ENCODE data around the gene ARAP3. TPM values are rescaled to one million over a fixed set of nuclear protein-coding genes. Genes with fewer than 3 reads are reported as not detected.
"Not testable (repeated sequence)": the region's sequence is repeated elsewhere in the genome, so short reads cannot be mapped to it uniquely, and the experiment has no call there.

ARAP3 gene
- total RNA-seq, 1 donor from 2014 or later: 7.1 TPM

DNA sequence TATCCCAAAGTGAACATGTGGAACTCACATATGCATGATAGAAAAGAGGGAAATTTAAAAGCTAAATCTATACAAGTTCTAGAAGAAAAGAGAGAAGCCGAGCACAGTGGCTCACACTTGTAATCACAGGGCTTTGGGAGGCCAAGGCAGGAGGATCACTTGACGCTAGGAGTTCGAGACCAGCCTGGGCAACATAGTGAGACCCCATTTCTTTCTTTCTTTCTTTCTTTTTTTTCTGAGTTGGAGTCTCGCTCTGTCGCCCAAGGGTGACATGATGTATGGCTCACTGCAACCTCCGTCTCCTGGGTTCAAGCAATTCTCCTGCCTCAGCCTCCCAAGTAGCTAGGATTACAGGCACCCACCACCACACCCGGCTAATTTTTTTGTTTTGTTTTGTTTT, 72.1 kb downstream of the ARAP3 start:
- H3K36me3 Mint-ChIP-seq (ENCODE audit: low read depth): peaks cover 30% of the 10 kb centered on the region
- H3K9me3 Mint-ChIP-seq; H3K27me3 Mint-ChIP-seq (ENCODE audit: insufficient read depth); DNase-seq (ENCODE audit: low spot score): not testable (repeated sequence)
- peak overlapping the region; percentile 32 for H3K27ac Mint-ChIP-seq
- peaks cover 83% of the 10 kb centered on the region for H3K4me1 Mint-ChIP-seq (ENCODE audit: low read depth)
- intact Hi-C loops (cut with micrococcal nuclease): loop anchor here (10.0 kb wide), 2 partner anchors 1045 to 1205 kb away; partner anchors contain the start of genes ANKHD1, APBB3 and SLC35A4
- peak overlapping the region; percentile 37 for H3K4me3 Mint-ChIP-seq

DNA sequence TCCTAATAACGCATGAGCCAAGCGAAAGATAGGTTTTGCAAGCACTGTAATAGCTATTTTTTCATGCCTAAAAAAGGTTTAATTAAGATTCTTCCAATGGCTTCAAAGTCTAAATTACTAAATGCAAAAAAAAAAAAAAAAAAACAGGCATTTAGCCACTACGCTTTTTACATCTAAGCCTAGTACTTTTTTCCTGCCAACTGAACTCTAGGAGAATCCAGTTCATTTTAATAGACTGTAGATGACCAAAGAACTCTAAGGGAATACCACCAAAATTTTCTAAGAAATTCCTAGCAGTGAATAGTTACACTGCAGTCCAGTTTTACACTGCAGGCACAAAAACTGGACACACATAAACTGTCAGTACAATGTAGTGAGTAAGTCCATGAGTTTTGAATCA, 73.0 kb downstream of the ARAP3 start:
- H3K4me3 Mint-ChIP-seq: no peak overlapping the region
- H3K36me3 Mint-ChIP-seq (ENCODE audit: low read depth): peaks cover 30% of the 10 kb centered on the region

DNA sequence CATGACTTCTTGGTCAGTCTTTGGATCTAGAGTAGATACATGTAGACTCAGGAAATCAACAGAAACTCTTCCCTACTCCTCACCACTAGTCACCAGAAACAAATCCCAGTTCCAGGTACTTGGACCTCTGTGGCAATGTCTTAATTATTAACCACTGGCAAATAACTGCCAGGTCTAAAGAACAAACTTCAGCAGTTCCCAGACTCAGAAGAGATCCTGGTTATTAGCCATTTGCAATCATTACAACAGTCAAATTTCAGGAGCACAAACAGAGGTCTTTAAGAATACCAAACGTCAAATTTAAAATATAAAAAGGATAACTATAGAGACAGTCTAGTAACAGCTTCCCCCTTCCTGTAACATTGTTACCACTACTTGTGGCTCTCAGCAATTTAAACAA, 73.5 kb downstream of the ARAP3 start:
- Mint-ChIP-seq H3K27ac (peak overlapping the region; percentile 79), H3K36me3 (ENCODE audit: low read depth) (peaks cover 30% of the 10 kb centered on the region), H3K4me3 (peak overlapping the region; percentile 43), H3K9me3 (no peaks in the 10 kb centered on the region), H3K27me3 (ENCODE audit: insufficient read depth) (no peaks in the 10 kb centered on the region), H3K4me1 (ENCODE audit: low read depth) (peaks cover 85% of the 10 kb centered on the region)
- intact Hi-C loops (cut with micrococcal nuclease): no loop called here
- no peak for DNase-seq (ENCODE audit: low spot score)

More for the DNA sequence above, 73.0 kb downstream of the ARAP3 start:
- H3K27ac Mint-ChIP-seq: no peak overlapping the region
- DNase-seq (ENCODE audit: low spot score): no peak
- H3K27me3 Mint-ChIP-seq (ENCODE audit: insufficient read depth): no peaks in the 10 kb centered on the region
- no peaks in the 10 kb centered on the region for H3K9me3 Mint-ChIP-seq
- intact Hi-C loops (cut with micrococcal nuclease): no loop called here
- H3K4me1 Mint-ChIP-seq (ENCODE audit: low read depth): peaks cover 84% of the 10 kb centered on the region

DNA sequence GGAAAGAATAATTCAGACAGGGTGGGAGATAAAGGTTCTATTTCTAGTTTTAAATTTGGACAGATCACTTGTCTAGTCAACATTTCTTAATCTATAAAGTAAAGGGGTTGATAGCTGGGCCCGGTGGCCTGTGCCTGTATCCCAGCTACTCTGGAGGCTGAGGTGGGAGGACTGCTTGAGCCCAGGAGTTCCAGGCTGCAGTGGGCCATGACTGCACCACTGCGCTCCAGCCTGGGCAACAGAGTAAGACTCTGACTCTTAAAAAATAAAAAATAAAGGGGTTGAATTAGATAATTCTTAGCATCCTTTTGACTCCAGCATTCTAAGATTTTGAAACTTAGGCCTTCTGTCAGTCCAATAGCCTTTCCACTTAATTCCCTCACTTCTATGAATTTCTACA, 74.0 kb downstream of the ARAP3 start:
- DNase-seq (ENCODE audit: low spot score): no peak
- intact Hi-C loops (cut with micrococcal nuclease): no loop called here
- H3K36me3 Mint-ChIP-seq (ENCODE audit: low read depth): peaks cover 26% of the 10 kb centered on the region
- H3K9me3 Mint-ChIP-seq: no peaks in the 10 kb centered on the region
- H3K4me3 Mint-ChIP-seq: peak overlapping the region; percentile 21
- peak overlapping the region; percentile 79 for H3K27ac Mint-ChIP-seq
- H3K4me1 Mint-ChIP-seq (ENCODE audit: low read depth): peaks cover 81% of the 10 kb centered on the region
- no peaks in the 10 kb centered on the region for H3K27me3 Mint-ChIP-seq (ENCODE audit: insufficient read depth)

DNA sequence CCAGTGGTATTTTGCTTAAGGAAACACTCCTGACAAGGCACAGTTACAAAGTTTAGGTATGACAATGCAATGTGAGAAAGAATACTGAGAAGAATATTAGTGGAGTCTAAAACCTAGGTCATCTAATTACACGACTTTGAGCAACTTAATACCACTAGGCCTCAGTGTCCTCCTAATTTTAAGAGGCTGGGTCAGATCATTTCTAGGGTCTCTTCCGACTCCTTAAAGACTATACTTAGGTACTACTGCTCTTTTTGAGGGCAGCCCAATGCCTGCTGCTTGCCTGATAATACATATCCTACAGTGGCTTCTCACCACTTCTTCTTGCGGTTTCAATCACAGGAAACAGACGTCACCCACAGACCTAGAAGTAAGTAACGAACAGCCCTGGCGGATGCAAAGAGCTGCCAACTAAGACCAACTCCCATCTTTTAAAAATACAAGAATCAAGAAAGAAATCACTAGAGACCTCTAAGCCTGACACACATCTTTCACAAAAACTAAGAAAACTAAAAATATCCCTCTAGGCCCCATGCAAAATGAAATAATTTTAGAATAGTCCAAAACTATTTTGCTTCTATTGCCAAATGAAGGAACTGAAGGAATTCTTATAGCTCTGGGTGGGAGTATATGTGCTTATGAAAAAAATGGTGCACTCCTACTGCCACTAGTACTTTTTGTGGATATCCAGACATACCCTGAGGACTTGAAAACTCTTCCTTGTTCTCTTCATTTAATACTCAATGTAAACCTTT, 76.3 kb downstream of the ARAP3 start:
- H3K4me1 Mint-ChIP-seq (ENCODE audit: low read depth): peaks cover 78% of the 10 kb centered on the region
- peak; percentile 76 for DNase-seq (ENCODE audit: low spot score)
- intact Hi-C loops (cut with micrococcal nuclease): loop anchor here (1.0 kb wide), 6 partner anchors 8 to 46 kb away; partner anchors contain the start of genes FCHSD1, HDAC3 and RELL2
- H3K9me3 Mint-ChIP-seq: no peaks in the 10 kb centered on the region
- H3K36me3 Mint-ChIP-seq (ENCODE audit: low read depth): peaks cover 16% of the 10 kb centered on the region
- peak overlapping the region; percentile 45 for H3K4me3 Mint-ChIP-seq
- H3K27me3 Mint-ChIP-seq (ENCODE audit: insufficient read depth): no peaks in the 10 kb centered on the region
- peak overlapping the region; percentile 85 for H3K27ac Mint-ChIP-seq

DNA sequence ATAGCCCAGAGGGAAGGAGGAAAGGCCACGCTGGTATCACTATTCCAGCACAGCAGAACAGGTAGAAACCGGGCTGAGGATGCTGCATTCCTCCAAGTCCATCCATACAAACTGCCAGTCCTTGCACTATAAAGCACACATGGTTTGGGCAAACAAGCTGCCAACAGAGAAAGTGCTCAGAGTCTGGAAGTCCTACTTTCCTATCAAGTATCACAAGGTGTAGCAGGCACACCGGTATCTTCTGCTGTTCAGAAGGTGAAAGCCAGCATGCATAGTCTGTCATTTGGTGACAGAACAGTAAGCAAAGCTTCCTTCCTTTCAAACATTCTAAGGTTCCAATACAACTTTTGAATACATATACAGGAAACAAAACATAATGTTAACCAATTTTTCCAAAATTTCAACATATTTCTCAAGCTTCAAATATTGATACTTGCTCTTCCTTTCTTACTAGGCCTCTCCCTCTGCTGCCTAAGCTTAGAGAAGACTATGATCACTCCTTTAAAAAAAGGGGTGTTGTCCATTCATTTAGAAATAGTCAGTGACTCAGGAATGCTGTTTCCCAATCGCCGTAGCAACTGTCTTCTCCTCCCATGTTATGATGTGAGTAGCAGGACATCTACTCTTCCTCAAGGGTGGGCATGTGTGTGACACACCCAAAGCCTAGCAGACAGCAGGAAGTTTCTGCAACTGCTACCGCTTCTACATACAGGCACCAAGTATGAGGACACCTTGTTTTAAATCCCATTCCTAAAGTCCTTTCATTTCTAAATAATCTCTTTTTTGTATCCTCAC, 77.9 kb downstream of the ARAP3 start:
- DNase-seq (ENCODE audit: low spot score): no peak
- Mint-ChIP-seq H3K9me3 (no peaks in the 10 kb centered on the region), H3K36me3 (ENCODE audit: low read depth) (peaks cover 13% of the 10 kb centered on the region), H3K27ac (peak overlapping the region; percentile 88), H3K4me1 (ENCODE audit: low read depth) (peaks cover 83% of the 10 kb centered on the region), H3K4me3 (peak overlapping the region; percentile 71), H3K27me3 (ENCODE audit: insufficient read depth) (no peaks in the 10 kb centered on the region)
- intact Hi-C loops (cut with micrococcal nuclease): no loop called here

Other genes starting within 250 kb of the ARAP3 start
- 0.31 and 0.32 TPM in 2 replicates for gene PCDHGC3, start 206.3 kb downstream of the ARAP3 start, total RNA-seq
- gene PCDHGC4, start 197.2 kb downstream of the ARAP3 start, total RNA-seq: not detected in 2 replicates
- not detected in 2 replicates for gene PCDHGC5, start 193.1 kb downstream of the ARAP3 start, total RNA-seq
- 221 and 234 TPM in 2 replicates for gene DIAPH1, start 63.2 kb downstream of the ARAP3 start, total RNA-seq
- 83.1 and 87.2 TPM in 2 replicates for gene HDAC3, start 45.4 kb downstream of the ARAP3 start, total RNA-seq
- gene RELL2, start 45.2 kb downstream of the ARAP3 start, total RNA-seq: 19.3 and 19.5 TPM in 2 replicates
- 37.0 and 37.1 TPM in 2 replicates for gene FCHSD1, start 30.8 kb downstream of the ARAP3 start, total RNA-seq
- not detected in 2 replicates for gene PCDH1, start 196.2 kb upstream of the ARAP3 start, total RNA-seq
- 68.4 and 81.5 TPM in 2 replicates for gene DELE1, start 241.6 kb upstream of the ARAP3 start, total RNA-seq